Right lobe of liver (tissue), 6 donors: ENCODE measurements around the gene REC114. TPM values are rescaled to one million over a fixed set of nuclear protein-coding genes. Genes with fewer than 3 reads are reported as not detected.
"Not testable (repeated sequence)": the region's sequence is repeated elsewhere in the genome, so short reads cannot be mapped to it uniquely, and the experiment has no call there.

Source experiments
- ATAC-seq, 4 donors: fragments of 200-7000 bp; cut with Tn5 transposase; one replicate each; pipeline ENCODE4 v1.9.1; 2020; ENCODE audit warnings: mild to moderate bottlenecking in 4 of 4, moderate library complexity in 4 of 4
- DNase-seq, 3 donors: peaks; one replicate each; pipeline ENCODE4 v3.0.0-alpha.2; 2020
- H3K27ac ChIP-seq, 3 donors: fragments of 200-600 bp; one replicate each; pipeline ENCODE4 v1.8.0; 2022
- H3K27me3 ChIP-seq, 2 donors: fragments of 200-600 bp; one replicate each; pipeline ENCODE4 v1.8.0; 2022
- H3K36me3 ChIP-seq, 4 donors: fragments of 200-600 bp; sonication (generic) in 1 of 4; one replicate each; pipeline versions ENCODE4 v1.5.1 to v1.8.0; 2017 to 2022; ENCODE audit warnings: control low read depth in 1 of 4
- H3K4me1 ChIP-seq, 4 donors: fragments of 200-600 bp; sonication (generic) in 1 of 4; one replicate each; pipeline versions ENCODE4 v1.5.1 to v1.8.0; 2017 to 2022; ENCODE audit warnings: control low read depth in 1 of 4
- H3K4me3 ChIP-seq, 3 donors: fragments of 200-600 bp; one replicate each; pipeline ENCODE4 v1.8.0; 2022
- H3K9me3 ChIP-seq, 4 donors: fragments of 200-600 bp; sonication (generic) in 1 of 4; one replicate each; pipeline versions ENCODE4 v1.5.1 to v1.8.0; 2017 to 2022; ENCODE audit warnings: control low read depth in 1 of 4
- CTCF ChIP-seq, 4 donors: fragments of 200-600 bp in 3 of 4; fragments of 450-650 bp in 1 of 4; IDR thresholded peaks; one replicate each; pipeline versions ENCODE4 v1.5.1 to v1.8.0; 2016 to 2022; ENCODE audit warnings: antibody characterized with exemption in 4 of 4, mild to moderate bottlenecking in 2 of 4
- POLR2A ChIP-seq: fragments of 450-650 bp; IDR thresholded peaks from one replicate; pipeline ENCODE4 v1.6.1; 2017; ENCODE audit warnings: antibody characterized with exemption, mild to moderate bottlenecking
- WGBS: methylation state at CpG from one replicate; pipeline ENCODE4 v1.1.6; 2018; ENCODE audit warnings: low coverage, low lambda C conversion rate; ENCODE audit not compliant: insufficient coverage; ENCODE audit errors: missing lambda C conversion rate; 5-methylcytosine and 5-hydroxymethylcytosine counted together
- intact Hi-C, 2 donors: fragments of 100-400 bp; cut with DNase I; formaldehyde crosslinking; loops; one replicate each; pipeline versions ENCODE4 v1.11.2 to v1.14.1; 2022
- total RNA-seq, 6 experiments: library from RNA; depleted of rRNA in 2 of 6; stranded (reverse); fragments of >200 nt in 2 of 6; fragmentation: NEBNext Ultra II Directional in 3 of 6; extraction: Animal tissue kit (Norgen Biotek cat#: 25700) in 3 of 6; gene quantifications; one replicate each; pipeline versions ENCODE4 v1.1.0 to v1.2.4, GENCODE V29; 2016 to 2023
- donor health status: DM: no; HTN: yes; CAD: no.
- donor health status: DM: no; HTN: no; CAD: no.
- donor health status: DM: no; HTN: no; CAD: no.
- donor health status: DM: no; HTN: yes; CAD: no.
- donor health status: DM: no; HTN: yes; CAD: no.

REC114 gene
- total RNA-seq, 6 experiments from 2014 or later = not detected

GRCh38 chr15:73483053-73483452 is 40.1 kb downstream of the REC114 start:
- Histone ChIP-seq H3K4me1 (peaks cover 0 to 4% (median 0%) of the 10 kb centered on the region in 4 donors), H3K9me3 (no peaks in the 10 kb centered on the region), H3K36me3 (no peaks in the 10 kb centered on the region), H3K4me3 (no peak overlapping the region), H3K27me3 (no peaks in the 10 kb centered on the region), H3K27ac (no peak overlapping the region)
- intact Hi-C loops = no loop called here
- ATAC-seq = no peak
- no peak for TF ChIP-seq POLR2A
- TF ChIP-seq CTCF (IDR thresholded peaks at IDR 0.05) = no peak
- no peak for DNase-seq
- WGBS = 82% methylated on average over 4 of the region's 4 CpGs

- H3K27ac ChIP-seq = no peak overlapping the region
- no peak overlapping the region for H3K4me3 ChIP-seq
- no peak for TF ChIP-seq CTCF (IDR thresholded peaks at IDR 0.05)
- TF ChIP-seq POLR2A = no peak
- no peaks in the 10 kb centered on the region for H3K36me3 ChIP-seq
- 48% methylated on average over 4 of the region's 5 CpGs for WGBS
- intact Hi-C loops = no loop called here
- H3K27me3 ChIP-seq = no peaks in the 10 kb centered on the region
- peaks cover 0 to 4% (median 0%) of the 10 kb centered on the region in 4 donors for H3K4me1 ChIP-seq
- DNase-seq (no peak), ATAC-seq (no peak)
- H3K9me3 ChIP-seq = no peaks in the 10 kb centered on the region
Observed at GRCh38 chr15:73485372-73485771, 42.4 kb downstream of the REC114 start.

GRCh38 chr15:73485885-73486284 is 42.9 kb downstream of the REC114 start:
- 31% methylated on average over 8 of the region's 8 CpGs for WGBS
- H3K9me3 ChIP-seq, H3K4me3 ChIP-seq, H3K27me3 ChIP-seq, DNase-seq, H3K27ac ChIP-seq, intact Hi-C loops, H3K4me1 ChIP-seq, H3K36me3 ChIP-seq: not testable (repeated sequence)
- peak; percentile 36 to 71 (median 66) for ATAC-seq

- ATAC-seq = no peak
- no peak overlapping the region for H3K4me3 ChIP-seq
- DNase-seq = no peak
- H3K4me1 ChIP-seq = peaks cover 0 to 4% (median 0%) of the 10 kb centered on the region in 4 donors
- no peak overlapping the region for H3K27ac ChIP-seq
- WGBS = 55% methylated on average over 1 of the region's 1 CpG
- H3K36me3 ChIP-seq = no peaks in the 10 kb centered on the region
- intact Hi-C loops = no loop called here
- H3K27me3 ChIP-seq = no peaks in the 10 kb centered on the region
- TF ChIP-seq CTCF (IDR thresholded peaks at IDR 0.05) (no peak), POLR2A (no peak)
- no peaks in the 10 kb centered on the region for H3K9me3 ChIP-seq
Observed at GRCh38 chr15:73488698-73489097, 45.7 kb downstream of the REC114 start.

GRCh38 chr15:73493922-73494321 is 51.0 kb downstream of the REC114 start:
- TF ChIP-seq POLR2A (no peak), CTCF (IDR thresholded peaks at IDR 0.05) (no peak)
- Histone ChIP-seq H3K27me3 (no peaks in the 10 kb centered on the region), H3K27ac (no peak overlapping the region), H3K9me3 (no peaks in the 10 kb centered on the region), H3K36me3 (no peaks in the 10 kb centered on the region), H3K4me1 (no peaks in the 10 kb centered on the region), H3K4me3 (no peak overlapping the region)
- intact Hi-C loops = no loop called here
- no peak for DNase-seq
- no peak for ATAC-seq
- WGBS = 82% methylated on average over 2 of the region's 2 CpGs
